ENCODE measurements around the gene RAP1GAP2.
"Not testable (repeated sequence)": the region's sequence is repeated elsewhere in the genome, so short reads cannot be mapped to it uniquely, and the experiment has no call there.

Gene RAP1GAP2

DNA sequence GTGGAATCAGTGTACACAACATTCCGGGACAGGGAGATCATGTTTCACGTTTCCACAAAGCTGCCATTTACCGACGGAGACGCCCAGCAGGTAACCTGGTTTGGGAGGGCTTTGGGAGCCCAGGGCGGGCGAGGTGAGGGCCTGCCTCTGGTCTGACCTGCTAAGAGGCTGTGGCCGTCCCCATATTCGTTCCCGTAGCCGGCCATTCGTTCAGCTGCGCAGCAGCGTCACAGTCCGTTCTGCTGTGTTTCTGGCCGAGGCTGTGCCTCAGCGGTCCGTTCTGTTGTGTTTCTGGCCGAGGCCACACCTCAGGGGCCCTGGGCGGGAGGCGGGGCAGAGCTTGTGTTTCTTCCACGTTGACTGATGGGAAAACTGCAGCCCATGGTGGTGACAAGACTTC is 199.1 kb downstream of the RAP1GAP2 start:
- DNase-seq (ENCODE audit: insufficient read length, low spot score) (no peak), FAIRE-seq (no peak)
- TF ChIP-seq, protein P1, sequence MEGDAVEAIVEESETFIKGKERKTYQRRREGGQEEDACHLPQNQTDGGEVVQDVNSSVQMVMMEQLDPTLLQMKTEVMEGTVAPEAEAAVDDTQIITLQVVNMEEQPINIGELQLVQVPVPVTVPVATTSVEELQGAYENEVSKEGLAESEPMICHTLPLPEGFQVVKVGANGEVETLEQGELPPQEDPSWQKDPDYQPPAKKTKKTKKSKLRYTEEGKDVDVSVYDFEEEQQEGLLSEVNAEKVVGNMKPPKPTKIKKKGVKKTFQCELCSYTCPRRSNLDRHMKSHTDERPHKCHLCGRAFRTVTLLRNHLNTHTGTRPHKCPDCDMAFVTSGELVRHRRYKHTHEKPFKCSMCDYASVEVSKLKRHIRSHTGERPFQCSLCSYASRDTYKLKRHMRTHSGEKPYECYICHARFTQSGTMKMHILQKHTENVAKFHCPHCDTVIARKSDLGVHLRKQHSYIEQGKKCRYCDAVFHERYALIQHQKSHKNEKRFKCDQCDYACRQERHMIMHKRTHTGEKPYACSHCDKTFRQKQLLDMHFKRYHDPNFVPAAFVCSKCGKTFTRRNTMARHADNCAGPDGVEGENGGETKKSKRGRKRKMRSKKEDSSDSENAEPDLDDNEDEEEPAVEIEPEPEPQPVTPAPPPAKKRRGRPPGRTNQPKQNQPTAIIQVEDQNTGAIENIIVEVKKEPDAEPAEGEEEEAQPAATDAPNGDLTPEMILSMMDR (IDR thresholded peaks at IDR 0.05; ENCODE audit: insufficient read depth, missing control alignments), result no peak

DNA sequence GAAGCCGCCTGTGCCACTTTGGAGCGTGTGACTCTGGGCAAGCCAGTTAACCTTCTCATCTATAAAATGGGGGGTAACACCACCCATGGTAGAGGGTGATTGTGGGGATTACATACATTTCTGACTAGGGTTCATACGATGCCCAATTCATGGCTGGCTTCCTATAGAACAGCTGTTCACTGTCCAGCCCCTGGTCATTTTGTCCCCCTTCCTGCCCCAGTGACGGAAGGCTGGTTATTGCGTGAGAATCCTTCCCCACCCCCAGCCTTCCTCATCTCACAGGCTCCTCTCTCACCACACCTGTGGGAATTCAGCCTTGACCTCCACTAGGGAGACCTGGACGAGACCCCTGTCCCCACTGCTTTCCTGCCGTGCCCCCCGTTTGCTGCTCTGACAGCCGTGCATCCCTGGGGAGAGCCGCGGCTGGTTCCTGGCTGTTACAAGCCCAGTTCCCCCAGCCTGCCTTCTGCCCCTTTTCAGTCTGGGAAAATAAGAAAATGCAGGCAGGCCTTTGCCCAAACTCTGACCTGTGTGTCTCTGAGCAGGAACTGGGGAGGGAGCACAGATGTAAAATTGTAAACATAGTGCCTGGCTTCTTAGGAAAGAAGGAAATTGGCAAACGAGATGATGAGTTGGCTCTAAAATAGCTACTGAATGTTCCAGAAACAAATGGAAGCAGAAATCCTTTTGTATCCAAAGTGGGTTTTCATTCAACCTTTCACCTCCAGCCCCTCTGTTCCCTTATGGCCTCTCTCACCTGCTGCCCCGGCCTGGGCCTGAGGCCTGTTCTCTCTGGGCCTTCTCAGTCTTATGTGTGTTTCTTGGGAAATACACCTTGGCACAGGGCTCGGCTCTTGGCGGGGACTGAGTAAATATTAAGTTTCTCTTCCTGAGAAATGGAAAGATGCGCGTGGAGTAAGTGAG is 199.9 kb downstream of the RAP1GAP2 start:
- DNase-seq (ENCODE audit: insufficient read length, low spot score), result no peak
- FAIRE-seq, result no peak
- TF ChIP-seq, protein P1 (IDR thresholded peaks at IDR 0.05; ENCODE audit: insufficient read depth, missing control alignments), result no peak

DNA sequence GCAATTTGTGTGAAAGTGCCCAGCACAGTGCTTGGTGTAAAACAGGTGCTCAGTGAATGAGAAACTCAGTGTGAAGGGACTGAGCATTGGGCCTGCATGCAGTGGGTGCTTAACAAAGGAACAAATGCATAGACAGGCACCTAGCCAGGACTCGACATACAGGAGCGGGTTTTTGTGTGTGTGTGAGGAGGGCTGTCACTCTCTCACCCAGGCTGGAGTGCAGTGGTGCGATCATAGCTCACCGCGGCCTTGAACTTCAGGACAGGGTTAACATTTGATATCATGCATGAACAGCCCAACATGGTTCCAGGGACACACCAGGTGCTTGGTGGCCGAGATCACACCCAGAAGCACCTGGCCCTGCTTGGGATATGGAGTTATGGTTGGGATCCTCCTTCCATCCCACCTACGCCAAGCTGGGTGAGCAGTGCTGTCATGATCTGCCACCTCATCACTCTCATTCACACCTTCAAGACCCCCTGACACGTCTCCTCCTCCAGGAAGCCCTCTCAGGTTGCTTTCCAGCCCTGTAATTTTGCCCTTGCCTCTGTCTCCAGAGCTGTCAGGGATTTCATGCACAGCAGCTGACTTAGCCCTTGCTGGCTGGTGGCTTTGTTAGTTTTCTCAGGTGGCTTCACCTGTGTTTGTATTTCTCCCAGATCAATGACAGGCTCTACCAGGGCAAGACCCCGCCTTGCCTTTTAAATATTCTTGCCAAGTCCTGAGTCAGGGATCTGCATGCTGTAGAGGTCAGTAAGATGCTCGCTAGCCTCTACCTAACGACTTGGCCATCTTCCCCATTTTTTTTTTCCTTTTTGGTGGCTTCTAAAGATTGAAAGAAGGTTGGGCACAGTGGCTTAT is 200.8 kb downstream of the RAP1GAP2 start:
- FAIRE-seq, result no peak
- DNase-seq (ENCODE audit: insufficient read length, low spot score), result no peak
- TF ChIP-seq, protein P1 (IDR thresholded peaks at IDR 0.05; ENCODE audit: insufficient read depth, missing control alignments), result no peak

DNA sequence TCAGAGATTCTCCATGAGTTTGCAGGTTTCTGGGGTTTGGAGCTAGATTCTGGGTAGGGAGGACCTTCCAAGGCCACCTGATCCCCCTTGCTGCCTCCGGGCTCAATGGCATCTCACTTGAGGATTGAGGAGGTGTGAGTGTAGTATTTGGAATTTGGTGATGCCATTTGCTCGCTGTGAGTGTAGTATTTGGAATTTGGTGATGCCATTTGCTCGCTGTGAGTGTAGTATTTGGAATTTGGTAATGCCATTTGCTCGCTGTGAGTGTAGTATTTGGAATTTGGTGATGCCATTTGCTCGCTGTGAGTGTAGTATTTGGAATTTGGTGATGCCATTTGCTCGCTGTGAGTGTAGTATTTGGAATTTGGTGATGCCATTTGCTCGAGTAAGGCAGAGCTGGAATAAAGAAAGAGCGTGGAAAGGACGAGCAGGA is 202.2 kb downstream of the RAP1GAP2 start:
- DNase-seq (ENCODE audit: insufficient read length, low spot score); FAIRE-seq: not testable (repeated sequence)

DNA sequence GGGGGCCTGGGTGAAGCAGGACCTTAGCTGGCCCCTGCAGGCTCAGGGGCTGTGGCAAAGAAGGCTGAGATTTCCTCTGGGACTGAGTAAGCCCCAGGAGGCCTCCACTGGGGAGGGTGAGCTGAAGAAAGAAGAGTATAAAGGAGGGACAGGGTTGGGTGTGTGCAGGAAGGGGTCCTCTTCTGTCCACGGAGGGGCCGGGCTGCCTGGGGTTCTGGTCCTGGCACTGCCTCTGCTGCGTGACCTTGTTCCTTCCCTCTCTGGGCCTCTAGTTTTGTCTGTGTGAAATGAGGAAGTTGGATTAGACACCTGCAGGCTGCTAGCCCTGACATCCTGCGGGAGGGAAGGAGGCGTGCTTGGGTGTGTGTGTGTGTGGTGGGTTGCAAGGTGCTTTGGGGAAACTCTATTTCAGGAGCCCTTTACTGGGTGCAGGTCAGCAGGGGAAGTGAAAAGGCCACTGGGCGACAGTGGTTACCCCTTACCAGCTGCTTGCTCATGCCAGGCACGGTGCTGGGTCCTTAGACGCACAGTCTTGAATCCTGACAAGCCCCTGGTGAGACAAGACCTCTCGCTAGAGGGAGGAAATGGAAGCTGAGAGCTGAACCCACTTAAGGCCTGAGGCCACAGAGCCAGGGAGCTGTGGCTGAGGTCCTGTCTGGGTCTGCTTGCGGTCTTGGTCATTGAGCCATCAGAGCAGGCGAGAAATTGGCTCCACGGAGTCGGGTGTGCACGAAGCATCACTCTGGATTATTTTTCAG is 206.5 kb downstream of the RAP1GAP2 start:
- TF ChIP-seq, protein P1 (IDR thresholded peaks at IDR 0.05; ENCODE audit: insufficient read depth, missing control alignments), result no peak
- DNase-seq (ENCODE audit: insufficient read length, low spot score), result no peak
- no peak for FAIRE-seq

DNA sequence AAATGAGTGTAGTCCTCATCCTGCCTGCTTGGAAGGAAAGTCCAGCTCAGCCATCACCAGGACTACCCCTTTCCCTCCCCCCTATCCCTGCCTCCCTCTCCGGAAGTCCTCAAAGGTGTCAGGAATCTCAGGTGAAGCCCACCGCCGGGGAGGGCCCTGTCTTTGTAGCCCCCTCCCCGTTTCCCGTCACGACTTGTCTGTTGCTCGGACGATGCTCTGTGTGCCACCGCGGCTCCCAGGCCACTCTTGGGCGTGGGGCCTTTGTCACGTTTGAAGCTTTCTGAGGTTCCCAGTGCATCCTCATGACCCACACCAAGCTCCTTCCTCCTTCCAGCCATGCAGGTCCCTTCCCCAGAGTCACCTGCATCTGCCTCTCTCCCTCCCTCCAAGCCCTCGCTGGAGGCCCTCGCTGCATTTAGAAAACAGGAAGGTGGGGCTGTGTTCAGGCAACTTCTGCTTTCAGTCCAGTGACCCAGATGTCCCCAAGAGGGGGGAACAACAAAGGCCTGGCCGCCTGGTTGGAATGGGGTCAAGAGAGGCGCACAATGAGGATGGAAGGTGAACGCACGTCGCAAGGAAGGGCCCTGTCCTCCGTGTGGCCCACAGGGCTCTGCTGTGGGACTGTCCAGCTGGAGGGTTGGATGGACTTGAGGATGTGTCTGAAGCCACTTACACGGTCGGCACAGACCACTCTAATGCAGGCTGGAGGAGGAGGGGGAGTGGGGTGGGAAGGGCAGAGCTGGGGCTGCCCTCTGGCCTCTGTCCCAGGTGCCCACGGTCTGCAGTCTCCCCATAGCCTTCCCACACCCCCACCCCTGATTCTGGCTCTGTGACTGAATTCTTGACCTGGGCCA is 207.3 kb downstream of the RAP1GAP2 start:
- TF ChIP-seq, protein P1 (IDR thresholded peaks at IDR 0.05; ENCODE audit: insufficient read depth, missing control alignments), result no peak
- no peak for DNase-seq (ENCODE audit: insufficient read length, low spot score)
- no peak for FAIRE-seq
